ENCODE results near the gene P4HB.

P4HB gene

GRCh38 chr17:81859906-81860755 lies at the start of gene P4HB:
TSS of gene P4HB (minus strand) at chr17:81860535. CDS start at chr17:81860471, 64 bp downstream.
- no peak for DNase-seq

GRCh38 chr17:81909231-81909630 lies 48.9 kb upstream of the P4HB start:
- DNase-seq: no peak

GRCh38 chr17:81908793-81909192 lies 48.5 kb upstream of the P4HB start:
- no peak for DNase-seq

- no peak for DNase-seq
Measured at GRCh38 chr17:81907219-81908145, 47.1 kb upstream of the P4HB start.

GRCh38 chr17:81906476-81907218 lies 46.3 kb upstream of the P4HB start:
- no peak for DNase-seq

DNA sequence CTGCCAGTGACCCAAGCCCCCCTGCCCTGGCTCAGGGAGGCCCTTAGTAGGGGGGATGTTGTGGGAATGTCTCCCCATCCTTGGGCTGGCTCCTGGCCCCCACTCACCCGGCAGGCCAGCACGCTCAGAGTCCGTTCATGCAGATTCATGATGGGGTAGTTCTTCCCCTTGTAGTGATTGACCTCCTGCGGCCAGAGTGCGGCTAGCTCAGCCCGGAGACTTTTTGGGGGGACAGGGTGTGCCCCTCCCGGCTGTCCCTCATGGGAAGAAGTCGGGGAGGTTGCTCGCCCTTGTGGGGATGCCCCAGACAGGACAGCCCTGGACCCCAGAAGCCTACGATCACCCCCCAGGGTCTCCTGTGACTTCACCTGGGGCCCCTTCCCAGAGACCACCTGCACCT lies 45.7 kb upstream of the P4HB start:
- no peak for DNase-seq

- no peak for DNase-seq
Measured at GRCh38 chr17:81905424-81905875, 45.1 kb upstream of the P4HB start.

GRCh38 chr17:81904600-81905423 lies 44.5 kb upstream of the P4HB start:
- DNase-seq: no peak

GRCh38 chr17:81903896-81904599 lies 43.7 kb upstream of the P4HB start:
- DNase-seq: no peak

GRCh38 chr17:81903415-81903831 lies 43.1 kb upstream of the P4HB start:
- DNase-seq: no peak

- DNase-seq: no peak
Measured at GRCh38 chr17:81902653-81903414, 42.5 kb upstream of the P4HB start.

DNA sequence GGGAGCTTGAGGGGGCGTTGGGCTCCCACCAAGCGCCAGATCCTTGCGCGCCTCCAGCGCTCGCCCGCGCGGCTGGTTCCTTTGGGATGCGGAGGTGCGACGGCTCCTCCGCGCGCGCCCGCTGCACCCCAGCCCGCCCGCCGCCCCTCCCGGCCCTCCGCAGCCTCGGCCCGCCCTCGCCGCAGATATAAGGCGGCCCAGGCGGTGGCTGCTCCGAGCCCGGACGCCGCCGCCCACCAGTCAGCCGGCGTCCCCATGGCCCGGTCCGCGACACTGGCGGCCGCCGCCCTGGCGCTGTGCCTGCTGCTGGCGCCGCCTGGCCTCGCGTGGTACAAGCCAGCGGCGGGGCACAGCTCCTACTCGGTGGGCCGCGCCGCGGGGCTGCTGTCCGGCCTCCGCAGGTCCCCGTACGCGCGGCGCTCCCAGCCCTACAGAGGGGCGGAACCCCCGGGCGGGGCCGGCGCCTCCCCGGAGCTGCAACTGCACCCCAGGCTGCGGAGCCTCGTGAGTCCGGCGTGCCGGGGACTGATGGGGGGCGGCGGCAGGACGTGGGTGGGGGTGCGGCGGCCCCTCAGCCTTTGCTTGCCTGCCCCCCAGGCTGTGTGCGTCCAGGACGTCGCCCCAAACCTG lies 41.8 kb upstream of the P4HB start, which contains the start of gene NPB:
TSS of gene NPB (plus strand) at position 216 of the 630 bp plus-strand sequence. CDS start at position 256, 40 bp downstream.
- no peak for DNase-seq

- DNase-seq: no peak
Measured at GRCh38 chr17:81901167-81902022, 41.1 kb upstream of the P4HB start.

- DNase-seq: no peak
Measured at GRCh38 chr17:81900181-81900820, 40.0 kb upstream of the P4HB start.

GRCh38 chr17:81899514-81900166 lies 39.3 kb upstream of the P4HB start:
- DNase-seq: no peak

DNA sequence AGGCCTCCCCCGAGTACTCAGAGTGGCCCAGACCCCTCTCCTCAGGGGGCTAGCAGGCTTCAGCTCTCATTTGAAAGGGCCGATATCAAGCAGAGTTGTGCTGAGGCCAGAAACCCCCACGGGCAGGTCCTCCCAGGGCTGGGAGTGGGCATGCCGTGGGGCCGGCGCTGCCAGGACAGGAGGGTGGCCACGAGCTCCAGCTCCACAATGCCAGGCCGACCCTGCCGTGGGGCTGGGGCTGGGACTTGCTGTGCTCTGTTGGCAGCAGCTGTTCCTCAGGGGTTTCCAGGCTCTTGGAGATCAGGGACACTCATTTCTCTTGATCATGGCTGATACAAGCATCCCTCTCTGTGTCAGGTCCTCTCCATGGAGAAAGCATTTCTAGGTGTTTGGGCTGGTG lies 38.5 kb upstream of the P4HB start:
- DNase-seq: no peak

DNA sequence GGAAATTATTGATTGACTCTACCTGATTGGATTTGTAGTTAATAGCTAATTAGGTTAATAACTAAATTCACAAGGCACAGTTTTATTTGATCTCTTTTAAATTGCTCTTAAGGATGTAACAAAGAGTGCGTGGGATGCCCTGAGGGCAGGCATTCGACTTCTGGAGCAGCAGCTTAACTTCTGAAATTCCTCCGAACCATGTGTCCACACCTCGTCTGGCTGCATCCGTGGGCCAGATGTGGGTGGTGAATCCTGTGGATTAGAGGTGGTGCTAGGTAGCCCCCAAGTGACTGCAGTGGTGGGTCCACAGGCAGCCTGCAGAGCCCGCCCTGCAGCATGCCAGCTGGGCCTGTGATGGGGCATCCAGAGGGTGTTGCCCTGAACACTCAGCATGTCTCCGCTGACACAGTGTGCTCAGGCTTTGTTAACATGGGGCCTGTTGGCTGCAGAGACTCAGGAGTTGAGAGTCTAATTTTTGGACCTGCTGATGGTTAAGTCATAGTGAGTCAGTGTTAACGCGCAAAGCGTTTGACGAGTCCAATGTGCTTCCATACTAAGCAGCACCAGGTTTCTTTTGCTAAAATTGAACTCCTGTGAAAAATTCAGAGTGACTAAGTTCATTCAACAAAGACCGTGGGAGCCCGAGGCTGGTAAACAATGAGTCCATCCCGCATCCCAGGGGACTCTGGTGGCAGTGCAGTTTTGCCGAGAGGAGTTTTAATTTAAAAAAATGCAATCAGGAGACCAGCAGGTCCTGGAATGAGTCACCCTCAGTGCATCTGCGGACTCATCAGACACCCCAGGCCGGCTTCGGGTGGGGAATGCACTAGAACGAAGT lies 37.9 kb upstream of the P4HB start:
- no peak for DNase-seq
